Measurements from ENCODE around the gene UGT1A9. TPM values are rescaled to one million over a fixed set of nuclear protein-coding genes. Genes with fewer than 3 reads are reported as not detected.
"Not testable (repeated sequence)": the region's sequence is repeated elsewhere in the genome, so short reads cannot be mapped to it uniquely, and the experiment has no call there.

The UGT1A9 gene
- total and polyA plus RNA-seq, 4 donors = not detected

- ATAC-seq (ENCODE audit: insufficient read depth, low FRiP score) (no peak), DNase-seq (no peak)
- Histone ChIP-seq H3K4me3 (no peak overlapping the region), H3K9me3 (ENCODE audit: control insufficient read depth in 4 of 4, insufficient read depth in 3 of 4, low read length in 3 of 4) (no peaks in the 10 kb centered on the region), H3K27me3 (ENCODE audit: control insufficient read depth in 3 of 3, insufficient read depth in 3 of 3, low read length in 2 of 3) (no peaks in the 10 kb centered on the region), H3K36me3 (ENCODE audit: control insufficient read depth in 4 of 4, insufficient read depth in 4 of 4, low read length in 4 of 4) (no peaks in the 10 kb centered on the region), H3K9ac (ENCODE audit: insufficient read depth in 1 of 2, low read length in 2 of 2) (no peak overlapping the region), H3K4me1 (ENCODE audit: control insufficient read depth in 5 of 5, insufficient read depth in 5 of 5, low read length in 5 of 5) (peaks cover 0 to 8% (median 0%) of the 10 kb centered on the region in 5 donors), H3K27ac (ENCODE audit: low read depth in 1 of 2, low read length in 1 of 2) (no peak overlapping the region)
- WGBS, 2 donors = 81 to 96% methylated on average over 4 of the region's 4 CpGs
- TF ChIP-seq CTCF (IDR thresholded peaks at IDR 0.05; ENCODE audit: control extremely low read depth, extremely low read depth) = no peak
These were observed 27.0 kb downstream of the UGT1A9 start for GRCh38 chr2:233698740-233699139.

- Histone ChIP-seq H3K27me3 (ENCODE audit: control insufficient read depth in 3 of 3, insufficient read depth in 3 of 3, low read length in 2 of 3) (no peaks in the 10 kb centered on the region), H3K27ac (ENCODE audit: low read depth in 1 of 2, low read length in 1 of 2) (no peak overlapping the region), H3K4me1 (ENCODE audit: control insufficient read depth in 5 of 5, insufficient read depth in 5 of 5, low read length in 5 of 5) (peaks cover 0 to 8% (median 0%) of the 10 kb centered on the region in 5 donors), H3K4me3 (no peak overlapping the region), H3K36me3 (ENCODE audit: control insufficient read depth in 4 of 4, insufficient read depth in 4 of 4, low read length in 4 of 4) (no peaks in the 10 kb centered on the region), H3K9ac (ENCODE audit: insufficient read depth in 1 of 2, low read length in 2 of 2) (no peak overlapping the region), H3K9me3 (ENCODE audit: control insufficient read depth in 4 of 4, insufficient read depth in 3 of 4, low read length in 3 of 4) (no peaks in the 10 kb centered on the region)
- 88 to 93% methylated on average over 8 of the region's 8 CpGs for WGBS, 2 donors
- no peak for DNase-seq
- no peak for ATAC-seq (ENCODE audit: insufficient read depth, low FRiP score)
- no peak for TF ChIP-seq CTCF (IDR thresholded peaks at IDR 0.05; ENCODE audit: control extremely low read depth, extremely low read depth)
These were observed 27.8 kb downstream of the UGT1A9 start for GRCh38 chr2:233699424-233700027.

- Histone ChIP-seq H3K9ac (ENCODE audit: insufficient read depth in 1 of 2, low read length in 2 of 2) (no peak overlapping the region), H3K9me3 (ENCODE audit: control insufficient read depth in 4 of 4, insufficient read depth in 3 of 4, low read length in 3 of 4) (no peaks in the 10 kb centered on the region), H3K4me3 (no peak overlapping the region), H3K36me3 (ENCODE audit: control insufficient read depth in 4 of 4, insufficient read depth in 4 of 4, low read length in 4 of 4) (no peaks in the 10 kb centered on the region), H3K27me3 (ENCODE audit: control insufficient read depth in 3 of 3, insufficient read depth in 3 of 3, low read length in 2 of 3) (no peaks in the 10 kb centered on the region), H3K27ac (ENCODE audit: low read depth in 1 of 2, low read length in 1 of 2) (no peak overlapping the region), H3K4me1 (ENCODE audit: control insufficient read depth in 5 of 5, insufficient read depth in 5 of 5, low read length in 5 of 5) (peaks cover 0 to 8% (median 0%) of the 10 kb centered on the region in 5 donors)
- DNase-seq (peak; percentile 37 to 86 (median 84)), ATAC-seq (ENCODE audit: insufficient read depth, low FRiP score) (no peak)
- TF ChIP-seq CTCF (IDR thresholded peaks at IDR 0.05; ENCODE audit: control extremely low read depth, extremely low read depth) = no peak
- WGBS, 2 donors = 15 to 20% methylated on average over 1 of the region's 1 CpG
These were observed 28.4 kb downstream of the UGT1A9 start for GRCh38 chr2:233700028-233700635.

- not testable (repeated sequence) for H3K36me3 ChIP-seq (ENCODE audit: control insufficient read depth in 4 of 4, insufficient read depth in 4 of 4, low read length in 4 of 4); H3K27me3 ChIP-seq (ENCODE audit: control insufficient read depth in 3 of 3, insufficient read depth in 3 of 3, low read length in 2 of 3); H3K4me1 ChIP-seq (ENCODE audit: control insufficient read depth in 5 of 5, insufficient read depth in 5 of 5, low read length in 5 of 5); H3K9me3 ChIP-seq (ENCODE audit: control insufficient read depth in 4 of 4, insufficient read depth in 3 of 4, low read length in 3 of 4); H3K4me3 ChIP-seq; H3K9ac ChIP-seq (ENCODE audit: insufficient read depth in 1 of 2, low read length in 2 of 2); DNase-seq; ATAC-seq (ENCODE audit: insufficient read depth, low FRiP score); H3K27ac ChIP-seq (ENCODE audit: low read depth in 1 of 2, low read length in 1 of 2)
- 92 to 93% methylated on average over 5 of the region's 5 CpGs for WGBS, 2 donors
These were observed 29.1 kb downstream of the UGT1A9 start for GRCh38 chr2:233700842-233701241.
